CD4-positive, alpha-beta T cell treated with Interleukin-4 for 4 hours (primary cell): ENCODE measurements around the gene CHST12.
"Not testable (repeated sequence)": the region's sequence is repeated elsewhere in the genome, so short reads cannot be mapped to it uniquely, and the experiment has no call there.

ENCODE experiments used
- DNase-seq: peaks from one replicate; pipeline ENCODE4 v3.0.0-alpha.2; 2020

CHST12 gene

GRCh38 chr7:2379161-2379560 is 24.2 kb upstream of the CHST12 start:
- DNase-seq, result no peak

GRCh38 chr7:2379821-2380450 is 23.5 kb upstream of the CHST12 start:
- DNase-seq, result no peak

- DNase-seq, result no peak
These were observed 22.9 kb upstream of the CHST12 start for GRCh38 chr7:2380461-2380860.

GRCh38 chr7:2381227-2381626 is 22.2 kb upstream of the CHST12 start:
- DNase-seq, result no peak

GRCh38 chr7:2381881-2382509 is 21.4 kb upstream of the CHST12 start:
- DNase-seq, result no peak

- no peak for DNase-seq
These were observed 19.7 kb upstream of the CHST12 start for GRCh38 chr7:2383543-2384274.

- no peak for DNase-seq
These were observed 18.8 kb upstream of the CHST12 start for GRCh38 chr7:2384354-2385243.

GRCh38 chr7:2386122-2386521 is 17.3 kb upstream of the CHST12 start:
- DNase-seq, result not testable (repeated sequence)

GRCh38 chr7:2386964-2387669 is 16.3 kb upstream of the CHST12 start:
- DNase-seq, result no peak

- no peak for DNase-seq
These were observed 15.3 kb upstream of the CHST12 start for GRCh38 chr7:2387897-2388636.

- no peak for DNase-seq
These were observed 14.8 kb upstream of the CHST12 start for GRCh38 chr7:2388637-2388954.

GRCh38 chr7:2390020-2390816 is 13.2 kb upstream of the CHST12 start:
- DNase-seq, result not testable (repeated sequence)

GRCh38 chr7:2393706-2394105 is 9.7 kb upstream of the CHST12 start:
- no peak for DNase-seq

- no peak for DNase-seq
These were observed 8.8 kb upstream of the CHST12 start for GRCh38 chr7:2394566-2395082.

GRCh38 chr7:2398506-2398905 is 4.9 kb upstream of the CHST12 start:
- no peak for DNase-seq

- no peak for DNase-seq
These were observed 3.4 kb upstream of the CHST12 start for GRCh38 chr7:2399848-2400587.

GRCh38 chr7:2402687-2403013 is 761 bp upstream of the CHST12 start:
- DNase-seq, result no peak

- DNase-seq, result no peak
These were observed 572 bp downstream of the CHST12 start for GRCh38 chr7:2403718-2404648.

- no peak for DNase-seq
These were observed 1.3 kb downstream of the CHST12 start for GRCh38 chr7:2404714-2405119.
